GM13977 (cell line): ENCODE results near the gene ABHD12B.

ENCODE experiments used
- DNase-seq: peaks from one replicate; pipeline ENCODE4 v3.0.0; 2012; ENCODE audit warnings: low spot score
- in situ Hi-C: fragments of 300-500 bp; cut with MboI; formaldehyde crosslinking; loops from one replicate; pipeline ENCODE4 v1.12.0; 2022; ENCODE audit warnings: low sequenced_read_pairs, low pct_unique_long_range_greater_than_20kb, mixed read lengths, inconsistent platforms; ENCODE audit not compliant: unreplicated experiment
- TF ChIP-seq, protein P1 (sequence below): IDR thresholded peaks from 2 replicates; pipeline ENCODE4 v1.5.1; 2012; ENCODE audit warnings: mild to moderate bottlenecking, control low read depth; ENCODE audit not compliant: insufficient read depth; ENCODE audit errors: extremely low read depth, missing control alignments

The ABHD12B gene

DNA sequence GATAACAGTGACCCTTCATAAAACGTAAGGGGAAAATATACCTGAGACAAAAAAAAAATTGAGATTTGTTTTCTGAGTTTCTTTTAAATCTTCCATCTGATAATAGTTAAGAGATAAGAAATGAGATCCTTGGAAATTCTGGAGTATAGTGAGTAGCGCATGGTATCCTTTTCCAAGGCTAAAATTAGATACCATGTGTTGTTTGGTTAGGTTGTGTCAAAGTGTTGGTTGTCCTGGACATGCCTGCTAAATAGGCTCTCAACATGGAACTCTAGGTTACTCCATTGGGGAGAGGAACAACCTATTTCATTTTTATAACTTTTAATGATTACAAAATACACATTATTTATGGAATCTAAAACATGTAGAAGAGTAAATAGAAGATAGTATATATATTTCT is 57.7 kb downstream of the ABHD12B start:
- no peak for DNase-seq
- in situ Hi-C loops: no loop called here
- TF ChIP-seq, protein P1, sequence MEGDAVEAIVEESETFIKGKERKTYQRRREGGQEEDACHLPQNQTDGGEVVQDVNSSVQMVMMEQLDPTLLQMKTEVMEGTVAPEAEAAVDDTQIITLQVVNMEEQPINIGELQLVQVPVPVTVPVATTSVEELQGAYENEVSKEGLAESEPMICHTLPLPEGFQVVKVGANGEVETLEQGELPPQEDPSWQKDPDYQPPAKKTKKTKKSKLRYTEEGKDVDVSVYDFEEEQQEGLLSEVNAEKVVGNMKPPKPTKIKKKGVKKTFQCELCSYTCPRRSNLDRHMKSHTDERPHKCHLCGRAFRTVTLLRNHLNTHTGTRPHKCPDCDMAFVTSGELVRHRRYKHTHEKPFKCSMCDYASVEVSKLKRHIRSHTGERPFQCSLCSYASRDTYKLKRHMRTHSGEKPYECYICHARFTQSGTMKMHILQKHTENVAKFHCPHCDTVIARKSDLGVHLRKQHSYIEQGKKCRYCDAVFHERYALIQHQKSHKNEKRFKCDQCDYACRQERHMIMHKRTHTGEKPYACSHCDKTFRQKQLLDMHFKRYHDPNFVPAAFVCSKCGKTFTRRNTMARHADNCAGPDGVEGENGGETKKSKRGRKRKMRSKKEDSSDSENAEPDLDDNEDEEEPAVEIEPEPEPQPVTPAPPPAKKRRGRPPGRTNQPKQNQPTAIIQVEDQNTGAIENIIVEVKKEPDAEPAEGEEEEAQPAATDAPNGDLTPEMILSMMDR: no peak

DNA sequence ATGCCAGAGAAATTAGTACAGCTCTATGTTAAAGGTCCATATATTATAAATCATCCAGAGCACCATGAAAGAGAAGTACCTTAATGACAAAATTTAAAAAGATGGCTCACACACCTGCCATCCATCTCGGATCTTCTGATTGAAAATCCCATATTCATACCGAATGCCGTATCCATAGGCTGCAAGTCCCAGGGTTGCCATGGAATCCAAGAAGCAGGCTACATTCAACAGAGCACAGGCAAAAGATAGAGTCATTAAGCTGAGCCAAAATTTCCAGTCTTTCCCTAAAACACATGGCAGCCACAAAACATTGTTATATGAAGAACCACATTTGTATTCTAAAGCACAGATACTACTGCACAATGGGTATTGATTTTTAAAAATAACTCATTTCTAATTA is 59.7 kb downstream of the ABHD12B start:
- TF ChIP-seq, protein P1: no peak
- in situ Hi-C loops: no loop called here
- DNase-seq: no peak

DNA sequence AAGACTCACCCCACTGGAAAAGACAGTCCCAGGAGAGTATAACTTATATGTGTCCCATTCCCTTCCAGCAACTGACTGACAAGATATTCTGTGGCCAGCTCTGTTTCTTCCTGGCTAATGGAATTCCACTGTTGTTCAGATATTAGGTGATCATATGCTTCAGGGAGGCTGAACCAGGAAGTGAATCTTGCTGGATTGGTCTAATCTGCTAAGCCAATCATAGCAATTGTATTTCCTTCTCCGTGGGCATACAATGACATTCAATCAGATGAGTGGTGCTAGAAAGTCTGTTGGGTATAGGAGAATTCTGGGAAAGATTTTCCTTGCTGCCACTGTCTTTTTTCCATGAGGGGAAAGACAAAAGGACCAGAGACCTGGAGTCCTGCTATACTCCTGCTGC is 60.3 kb downstream of the ABHD12B start:
- no peak for DNase-seq
- in situ Hi-C loops: no loop called here
- TF ChIP-seq, protein P1: no peak

GRCh38 chr14:50932592-50933495 is 61.0 kb downstream of the ABHD12B start:
- TF ChIP-seq, protein P1: no peak
- in situ Hi-C loops: no loop called here
- DNase-seq: no peak

GRCh38 chr14:50935126-50936015 is 63.5 kb downstream of the ABHD12B start:
- TF ChIP-seq, protein P1: no peak
- DNase-seq: no peak
- in situ Hi-C loops: no loop called here

DNA sequence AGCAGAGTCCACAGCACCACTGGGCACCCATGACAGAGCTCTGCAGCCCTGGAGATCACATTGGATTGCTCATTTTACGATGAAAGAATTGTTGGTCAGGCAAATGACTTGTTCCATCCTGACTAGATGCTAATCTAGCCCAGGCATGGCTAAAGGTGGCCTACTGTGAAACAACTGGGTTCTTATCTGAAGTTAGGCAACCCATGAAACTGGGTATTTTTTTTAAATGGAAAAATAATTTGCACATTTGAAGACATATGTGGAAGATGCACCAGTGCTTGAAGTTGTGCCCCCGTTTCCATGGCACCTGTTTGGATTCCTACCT is 64.1 kb downstream of the ABHD12B start:
- in situ Hi-C loops: no loop called here
- DNase-seq: no peak
- TF ChIP-seq, protein P1: no peak
